BE2C (cell line): ENCODE results near the gene BBOX1.

Source experiments
- DNase-seq: peaks from one replicate; pipeline ENCODE4 v3.0.0-alpha.2; 2020
- H3K27me3 ChIP-seq: fragments of 250-450 bp; sonication (Bioruptor Pico); 2 replicates; pipeline ENCODE4 v1.5.1; 2020; ENCODE audit warnings: mild to moderate bottlenecking
- H3K36me3 ChIP-seq: fragments of 250-450 bp; sonication (Bioruptor Pico); 2 replicates; pipeline ENCODE4 v1.5.1; 2020; ENCODE audit warnings: mild to moderate bottlenecking
- H3K4me1 ChIP-seq: fragments of 250-450 bp; sonication (Bioruptor Pico); 2 replicates; pipeline ENCODE4 v1.5.1; 2020
- H3K4me3 ChIP-seq: 2 replicates; pipeline ENCODE4 v1.5.1; 2011; ENCODE audit warnings: low read depth, low read length
- H3K9me3 ChIP-seq: fragments of 250-450 bp; sonication (Bioruptor Pico); 2 replicates; pipeline ENCODE4 v1.5.1; 2020
- TF ChIP-seq, protein P1 (sequence below): IDR thresholded peaks from 2 replicates; pipeline ENCODE4 v1.5.1; 2012; ENCODE audit warnings: mild to moderate bottlenecking, low read depth, low read length

The BBOX1 gene

DNA sequence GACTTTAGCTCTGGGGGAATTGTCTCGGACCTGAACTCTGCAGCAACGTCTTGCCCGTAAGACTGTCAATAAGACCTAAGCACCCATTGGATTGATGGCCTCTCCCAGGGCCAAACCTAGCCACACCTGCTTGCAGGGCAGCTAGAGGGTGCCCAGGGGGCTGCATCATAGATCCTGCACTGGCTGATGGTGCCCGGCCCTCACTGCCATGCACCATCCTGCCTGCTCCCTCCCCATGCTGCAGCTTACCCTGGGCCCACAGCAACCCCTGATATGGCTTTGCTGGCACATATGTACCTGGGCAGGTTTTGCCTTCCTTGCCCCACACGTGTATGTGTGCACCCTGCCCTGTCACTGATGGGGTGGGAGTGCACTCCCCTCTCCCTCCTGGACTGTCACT lies 8.9 kb upstream of the BBOX1 start:
- no peaks in the 10 kb centered on the region for H3K9me3 ChIP-seq
- no peak for DNase-seq
- no peaks in the 10 kb centered on the region for H3K36me3 ChIP-seq
- TF ChIP-seq, protein P1, sequence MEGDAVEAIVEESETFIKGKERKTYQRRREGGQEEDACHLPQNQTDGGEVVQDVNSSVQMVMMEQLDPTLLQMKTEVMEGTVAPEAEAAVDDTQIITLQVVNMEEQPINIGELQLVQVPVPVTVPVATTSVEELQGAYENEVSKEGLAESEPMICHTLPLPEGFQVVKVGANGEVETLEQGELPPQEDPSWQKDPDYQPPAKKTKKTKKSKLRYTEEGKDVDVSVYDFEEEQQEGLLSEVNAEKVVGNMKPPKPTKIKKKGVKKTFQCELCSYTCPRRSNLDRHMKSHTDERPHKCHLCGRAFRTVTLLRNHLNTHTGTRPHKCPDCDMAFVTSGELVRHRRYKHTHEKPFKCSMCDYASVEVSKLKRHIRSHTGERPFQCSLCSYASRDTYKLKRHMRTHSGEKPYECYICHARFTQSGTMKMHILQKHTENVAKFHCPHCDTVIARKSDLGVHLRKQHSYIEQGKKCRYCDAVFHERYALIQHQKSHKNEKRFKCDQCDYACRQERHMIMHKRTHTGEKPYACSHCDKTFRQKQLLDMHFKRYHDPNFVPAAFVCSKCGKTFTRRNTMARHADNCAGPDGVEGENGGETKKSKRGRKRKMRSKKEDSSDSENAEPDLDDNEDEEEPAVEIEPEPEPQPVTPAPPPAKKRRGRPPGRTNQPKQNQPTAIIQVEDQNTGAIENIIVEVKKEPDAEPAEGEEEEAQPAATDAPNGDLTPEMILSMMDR = no peak
- no peak overlapping the region for H3K4me3 ChIP-seq
- no peaks in the 10 kb centered on the region for H3K27me3 ChIP-seq
- no peaks in the 10 kb centered on the region for H3K4me1 ChIP-seq

DNA sequence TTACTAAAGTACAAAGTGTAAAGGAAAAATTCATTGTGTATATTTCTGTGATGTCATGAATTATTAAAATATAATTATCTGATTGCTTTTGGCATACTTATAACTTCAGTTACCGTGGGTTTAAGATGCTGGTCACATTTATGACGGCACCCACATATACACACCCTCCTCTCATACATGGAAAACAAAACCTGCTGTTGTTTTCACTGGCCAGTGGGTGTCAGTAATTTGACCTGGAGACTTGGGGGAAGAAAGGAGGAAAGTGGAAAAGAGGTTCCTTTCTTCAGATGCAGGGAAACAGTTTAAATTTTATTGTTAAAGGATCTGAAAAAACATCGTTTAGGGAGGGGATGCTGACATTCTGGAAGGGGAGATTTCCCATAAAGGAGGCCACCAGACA lies 742 bp upstream of the BBOX1 start:
- Histone ChIP-seq H3K4me1 (no peaks in the 10 kb centered on the region), H3K27me3 (no peaks in the 10 kb centered on the region), H3K4me3 (no peak overlapping the region), H3K9me3 (no peaks in the 10 kb centered on the region), H3K36me3 (no peaks in the 10 kb centered on the region)
- TF ChIP-seq, protein P1 = no peak
- DNase-seq = no peak

DNA sequence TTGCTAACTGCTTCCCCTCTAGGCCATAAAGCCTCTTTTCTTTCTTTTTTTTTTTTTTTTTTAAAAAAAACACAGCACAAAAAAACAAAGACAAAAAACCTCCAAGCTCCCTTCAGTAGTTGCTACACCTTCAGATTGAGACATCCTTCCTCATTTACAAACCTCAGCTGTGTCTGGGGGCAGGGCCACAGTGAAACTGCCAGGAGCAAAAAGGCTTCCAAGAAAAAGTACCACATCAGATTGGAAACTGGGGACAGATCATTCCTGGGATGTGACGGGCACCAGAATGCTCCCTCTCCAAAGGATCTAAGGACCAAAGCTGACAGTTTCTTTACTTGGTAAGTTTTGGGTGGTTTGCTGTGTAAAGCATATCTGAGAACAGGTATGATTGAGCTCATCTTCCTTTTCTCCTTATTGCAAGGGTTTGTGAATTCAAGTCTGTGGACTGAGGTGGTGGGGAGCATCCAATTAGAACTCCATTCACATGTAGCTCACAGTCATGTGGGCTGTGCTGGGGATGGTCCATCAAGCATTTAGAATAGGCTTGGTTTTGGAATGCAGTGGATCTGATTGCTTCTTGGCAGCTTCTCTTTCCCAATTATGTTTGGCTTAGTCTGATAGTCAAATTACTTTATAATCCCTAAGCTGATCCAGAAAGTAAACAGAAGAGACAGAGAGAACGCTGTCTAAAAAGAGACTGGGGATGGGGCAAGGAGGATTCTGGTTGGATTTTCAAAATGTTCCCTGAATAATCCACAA lies 705 bp downstream of the BBOX1 start:
- Histone ChIP-seq H3K27me3 (no peaks in the 10 kb centered on the region), H3K4me3 (no peak overlapping the region), H3K36me3 (no peaks in the 10 kb centered on the region), H3K9me3 (no peaks in the 10 kb centered on the region), H3K4me1 (no peaks in the 10 kb centered on the region)
- no peak for DNase-seq
- TF ChIP-seq, protein P1 = no peak

DNA sequence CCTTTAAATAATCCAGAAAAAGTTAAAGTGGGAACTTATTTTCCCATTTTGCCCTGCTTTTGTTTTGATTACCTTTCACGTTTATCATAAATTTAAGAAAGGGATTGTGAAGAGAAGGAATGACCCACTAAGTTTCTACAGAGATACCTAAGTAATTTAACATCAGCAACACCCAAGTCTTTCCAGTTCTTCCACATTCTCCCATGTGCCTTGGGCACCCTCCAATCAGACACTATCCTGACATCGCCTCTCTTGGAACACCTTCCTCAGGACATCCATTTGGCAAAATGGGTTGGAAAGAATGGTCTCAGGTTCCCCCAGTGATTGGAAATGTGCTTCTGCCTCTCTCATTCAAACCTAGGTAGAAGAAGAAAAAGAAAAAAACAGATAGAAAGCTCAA lies 6.3 kb downstream of the BBOX1 start:
- no peaks in the 10 kb centered on the region for H3K27me3 ChIP-seq
- TF ChIP-seq, protein P1 = no peak
- H3K4me3 ChIP-seq = no peak overlapping the region
- H3K36me3 ChIP-seq = no peaks in the 10 kb centered on the region
- H3K4me1 ChIP-seq = no peaks in the 10 kb centered on the region
- DNase-seq = no peak
- H3K9me3 ChIP-seq = no peaks in the 10 kb centered on the region

DNA sequence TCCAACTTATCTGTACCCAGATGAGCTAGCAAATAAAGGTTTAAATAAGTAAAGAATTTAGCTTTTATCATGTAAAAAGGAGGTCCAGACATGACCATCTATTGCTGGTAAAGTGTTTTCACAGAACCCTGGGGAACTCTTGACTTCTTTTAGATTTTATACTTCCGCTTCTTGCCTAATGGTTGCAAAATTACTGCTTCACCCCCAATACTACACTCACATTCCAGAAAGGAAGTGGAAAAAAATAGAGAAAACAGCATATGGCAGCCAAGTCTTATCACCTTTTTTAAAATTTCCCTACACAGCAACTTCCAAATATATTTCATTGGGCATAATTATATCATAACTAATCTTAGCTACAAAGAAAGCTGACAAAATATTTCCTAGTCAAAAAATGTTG lies 12.1 kb downstream of the BBOX1 start:
- Histone ChIP-seq H3K9me3 (no peaks in the 10 kb centered on the region), H3K4me3 (no peak overlapping the region), H3K36me3 (no peaks in the 10 kb centered on the region), H3K27me3 (no peaks in the 10 kb centered on the region), H3K4me1 (no peaks in the 10 kb centered on the region)
- TF ChIP-seq, protein P1 = no peak
- no peak for DNase-seq

DNA sequence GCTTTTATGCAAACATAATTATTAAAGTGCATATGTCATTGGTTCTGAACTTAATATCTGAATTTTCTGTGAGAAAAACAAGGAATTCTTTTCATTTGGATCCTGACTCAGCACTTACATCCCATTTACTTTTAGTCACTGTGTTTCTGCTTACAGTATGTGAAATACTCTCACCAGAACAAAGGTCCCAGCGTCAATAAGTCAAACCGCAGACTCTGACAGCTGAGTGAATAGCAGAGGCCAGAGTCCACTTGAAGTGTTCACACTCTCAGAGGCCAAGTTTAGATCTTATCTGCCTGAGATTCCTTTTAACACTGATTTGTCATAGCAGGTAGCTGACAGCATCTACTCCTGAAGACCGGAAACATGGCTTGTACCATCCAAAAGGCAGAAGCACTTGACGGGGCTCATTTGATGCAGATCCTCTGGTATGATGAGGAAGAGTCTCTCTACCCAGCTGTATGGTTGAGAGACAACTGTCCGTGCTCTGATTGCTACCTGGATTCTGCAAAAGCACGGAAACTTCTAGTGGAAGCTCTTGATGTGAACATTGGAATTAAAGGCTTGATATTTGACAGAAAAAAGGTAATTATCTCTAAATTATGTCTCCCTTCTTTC lies 14.6 kb downstream of the BBOX1 start:
- Histone ChIP-seq H3K9me3 (no peaks in the 10 kb centered on the region), H3K36me3 (no peaks in the 10 kb centered on the region), H3K4me1 (no peaks in the 10 kb centered on the region), H3K4me3 (no peak overlapping the region), H3K27me3 (no peaks in the 10 kb centered on the region)
- TF ChIP-seq, protein P1 = no peak
- DNase-seq = no peak
